22Rv1 (cell line): ENCODE data around the gene OXCT1.

ENCODE experiments used
- ZFX ChIP-seq: fragments of 450-650 bp; IDR thresholded peaks from 2 replicates; pipeline ENCODE4 v1.6.1; 2017; ENCODE audit warnings: antibody characterized with exemption, borderline replicate concordance
- TF ChIP-seq, protein P1 (sequence below): fragments of 450-650 bp; IDR thresholded peaks from 2 replicates; pipeline ENCODE4 v1.5.1; 2017; ENCODE audit warnings: mild to moderate bottlenecking

DNA sequence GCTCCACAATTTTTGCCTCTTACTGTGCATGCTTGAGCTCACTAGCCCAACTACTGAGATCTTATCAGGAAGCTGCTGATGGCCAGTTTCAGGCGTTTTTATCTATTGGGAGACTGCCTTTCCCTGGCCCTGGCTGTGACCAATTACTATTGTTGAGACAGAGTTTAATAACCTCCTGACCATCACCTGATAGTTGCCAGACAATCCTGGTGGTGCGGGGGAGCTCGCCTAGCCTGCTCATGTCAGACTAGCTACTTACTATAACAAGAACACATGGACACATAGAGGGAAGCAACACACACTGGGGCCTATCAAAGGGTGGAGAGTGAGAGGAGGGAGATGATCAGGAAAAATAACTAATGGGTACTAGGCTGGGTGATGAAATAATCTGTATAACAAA, 13.0 kb upstream of the OXCT1 start:
- TF ChIP-seq, protein P1, sequence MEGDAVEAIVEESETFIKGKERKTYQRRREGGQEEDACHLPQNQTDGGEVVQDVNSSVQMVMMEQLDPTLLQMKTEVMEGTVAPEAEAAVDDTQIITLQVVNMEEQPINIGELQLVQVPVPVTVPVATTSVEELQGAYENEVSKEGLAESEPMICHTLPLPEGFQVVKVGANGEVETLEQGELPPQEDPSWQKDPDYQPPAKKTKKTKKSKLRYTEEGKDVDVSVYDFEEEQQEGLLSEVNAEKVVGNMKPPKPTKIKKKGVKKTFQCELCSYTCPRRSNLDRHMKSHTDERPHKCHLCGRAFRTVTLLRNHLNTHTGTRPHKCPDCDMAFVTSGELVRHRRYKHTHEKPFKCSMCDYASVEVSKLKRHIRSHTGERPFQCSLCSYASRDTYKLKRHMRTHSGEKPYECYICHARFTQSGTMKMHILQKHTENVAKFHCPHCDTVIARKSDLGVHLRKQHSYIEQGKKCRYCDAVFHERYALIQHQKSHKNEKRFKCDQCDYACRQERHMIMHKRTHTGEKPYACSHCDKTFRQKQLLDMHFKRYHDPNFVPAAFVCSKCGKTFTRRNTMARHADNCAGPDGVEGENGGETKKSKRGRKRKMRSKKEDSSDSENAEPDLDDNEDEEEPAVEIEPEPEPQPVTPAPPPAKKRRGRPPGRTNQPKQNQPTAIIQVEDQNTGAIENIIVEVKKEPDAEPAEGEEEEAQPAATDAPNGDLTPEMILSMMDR = no peak
- TF ChIP-seq ZFX = no peak
